SK-N-SH (cell line): Measurements from ENCODE around the gene CTLA4.

Experiments
- CHD2 ChIP-seq: fragments of 150-350 bp; IDR thresholded peaks from 2 replicates; pipeline ENCODE4 v1.6.1; 2018; ENCODE audit warnings: low read length; ENCODE audit not compliant: partially characterized antibody
- EP300 ChIP-seq, 2 experiments: IDR thresholded peaks; 2 replicates each; pipeline versions ENCODE4 v1.4.0 to v1.6.1; 2012; ENCODE audit warnings: borderline replicate concordance in 1 of 2, low read depth in 1 of 2, low read length in 1 of 2
- EZH2phosphoT487 ChIP-seq: fragments of 200-600 bp; sonication (generic); IDR thresholded peaks from 2 replicates; pipeline ENCODE4 v1.6.1; 2017; ENCODE audit warnings: low read depth, mixed run types, mild to moderate bottlenecking, antibody characterized with exemption, moderate library complexity, borderline replicate concordance
- FOXJ3 ChIP-seq: sonication (generic); formaldehyde crosslinking; IDR thresholded peaks from 2 replicates; pipeline ENCODE4 v1.5.1; 2020; ENCODE audit warnings: mild to moderate bottlenecking, missing genetic modification reagents
- POLR2AphosphoS5 ChIP-seq: IDR thresholded peaks from 2 replicates; pipeline ENCODE4 v1.6.1; 2012; ENCODE audit warnings: low read depth, low read length
- RAD21 ChIP-seq: IDR thresholded peaks from 2 replicates; pipeline ENCODE4 v1.6.1; 2012; ENCODE audit warnings: mild to moderate bottlenecking, low read length
- RCOR1 ChIP-seq: fragments of 150-350 bp; IDR thresholded peaks from 2 replicates; pipeline ENCODE4 v1.6.1; 2017; ENCODE audit warnings: antibody characterized with exemption, low read length
- RFX5 ChIP-seq: IDR thresholded peaks from 2 replicates; pipeline ENCODE4 v1.6.1; 2012; ENCODE audit warnings: mild to moderate bottlenecking, improper control_type of control experiment, low read length
- SMC3 ChIP-seq: IDR thresholded peaks from 2 replicates; pipeline ENCODE4 v1.6.1; 2012; ENCODE audit warnings: low read depth, low read length, improper control_type of control experiment
- TAF1 ChIP-seq: IDR thresholded peaks from 2 replicates; pipeline ENCODE4 v1.6.1; 2012; ENCODE audit warnings: low read depth, mild to moderate bottlenecking, low read length, moderate library complexity, borderline replicate concordance
- TF ChIP-seq, protein P1 (sequence below): fragments of 200-600 bp; sonication (generic); IDR thresholded peaks from 2 replicates; pipeline ENCODE4 v1.6.1; 2017; ENCODE audit warnings: antibody characterized with exemption, mild to moderate bottlenecking, moderate library complexity
- TF ChIP-seq, protein P2 (sequence below): IDR thresholded peaks from 2 replicates; pipeline ENCODE4 v1.4.0; 2012; ENCODE audit warnings: low read depth, borderline replicate concordance
- TF ChIP-seq, protein P3 (sequence below): IDR thresholded peaks from 2 replicates; pipeline ENCODE4 v1.4.0; 2012; ENCODE audit warnings: low read depth
- TF ChIP-seq, protein P4 (sequence below): IDR thresholded peaks from 2 replicates; pipeline ENCODE4 v1.6.1; 2012; ENCODE audit warnings: mild to moderate bottlenecking, low read depth, low read length, moderate library complexity

DNA sequence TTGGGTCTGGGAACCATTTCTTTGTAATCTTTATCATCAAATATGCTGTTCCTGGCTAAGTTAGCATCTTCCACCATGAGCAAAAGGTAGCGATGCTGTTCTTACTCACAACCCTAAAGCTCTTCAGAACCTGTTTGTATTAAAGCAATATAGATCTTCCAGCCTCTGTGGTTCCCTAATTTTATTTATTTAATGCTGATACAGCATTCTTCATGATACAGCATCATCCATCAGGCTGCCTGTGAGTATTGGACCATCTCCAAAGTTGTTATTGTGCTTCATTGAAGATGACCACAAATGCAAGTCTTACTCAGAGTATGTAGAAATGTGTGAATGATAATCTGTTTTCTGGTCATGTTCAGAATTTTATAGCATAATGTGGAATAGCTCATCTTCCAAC is 40.9 kb upstream of the CTLA4 start:
- TF ChIP-seq POLR2AphosphoS5 (no peak), RAD21 (no peak), TAF1 (no peak), EP300 (IDR thresholded peaks at IDR 0.05; ENCODE audit: borderline replicate concordance in 1 of 2, low read depth in 1 of 2, low read length in 1 of 2) (no peak), CHD2 (no peak), RFX5 (no peak), EZH2phosphoT487 (no peak), SMC3 (no peak), RCOR1 (no peak), FOXJ3 (CRISPR knock-in tag) (no peak)
- TF ChIP-seq, protein P1, sequence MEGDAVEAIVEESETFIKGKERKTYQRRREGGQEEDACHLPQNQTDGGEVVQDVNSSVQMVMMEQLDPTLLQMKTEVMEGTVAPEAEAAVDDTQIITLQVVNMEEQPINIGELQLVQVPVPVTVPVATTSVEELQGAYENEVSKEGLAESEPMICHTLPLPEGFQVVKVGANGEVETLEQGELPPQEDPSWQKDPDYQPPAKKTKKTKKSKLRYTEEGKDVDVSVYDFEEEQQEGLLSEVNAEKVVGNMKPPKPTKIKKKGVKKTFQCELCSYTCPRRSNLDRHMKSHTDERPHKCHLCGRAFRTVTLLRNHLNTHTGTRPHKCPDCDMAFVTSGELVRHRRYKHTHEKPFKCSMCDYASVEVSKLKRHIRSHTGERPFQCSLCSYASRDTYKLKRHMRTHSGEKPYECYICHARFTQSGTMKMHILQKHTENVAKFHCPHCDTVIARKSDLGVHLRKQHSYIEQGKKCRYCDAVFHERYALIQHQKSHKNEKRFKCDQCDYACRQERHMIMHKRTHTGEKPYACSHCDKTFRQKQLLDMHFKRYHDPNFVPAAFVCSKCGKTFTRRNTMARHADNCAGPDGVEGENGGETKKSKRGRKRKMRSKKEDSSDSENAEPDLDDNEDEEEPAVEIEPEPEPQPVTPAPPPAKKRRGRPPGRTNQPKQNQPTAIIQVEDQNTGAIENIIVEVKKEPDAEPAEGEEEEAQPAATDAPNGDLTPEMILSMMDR, result no peak
- TF ChIP-seq, protein P2, sequence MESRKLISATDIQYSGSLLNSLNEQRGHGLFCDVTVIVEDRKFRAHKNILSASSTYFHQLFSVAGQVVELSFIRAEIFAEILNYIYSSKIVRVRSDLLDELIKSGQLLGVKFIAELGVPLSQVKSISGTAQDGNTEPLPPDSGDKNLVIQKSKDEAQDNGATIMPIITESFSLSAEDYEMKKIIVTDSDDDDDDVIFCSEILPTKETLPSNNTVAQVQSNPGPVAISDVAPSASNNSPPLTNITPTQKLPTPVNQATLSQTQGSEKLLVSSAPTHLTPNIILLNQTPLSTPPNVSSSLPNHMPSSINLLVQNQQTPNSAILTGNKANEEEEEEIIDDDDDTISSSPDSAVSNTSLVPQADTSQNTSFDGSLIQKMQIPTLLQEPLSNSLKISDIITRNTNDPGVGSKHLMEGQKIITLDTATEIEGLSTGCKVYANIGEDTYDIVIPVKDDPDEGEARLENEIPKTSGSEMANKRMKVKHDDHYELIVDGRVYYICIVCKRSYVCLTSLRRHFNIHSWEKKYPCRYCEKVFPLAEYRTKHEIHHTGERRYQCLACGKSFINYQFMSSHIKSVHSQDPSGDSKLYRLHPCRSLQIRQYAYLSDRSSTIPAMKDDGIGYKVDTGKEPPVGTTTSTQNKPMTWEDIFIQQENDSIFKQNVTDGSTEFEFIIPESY, result no peak
- TF ChIP-seq, protein P3, sequence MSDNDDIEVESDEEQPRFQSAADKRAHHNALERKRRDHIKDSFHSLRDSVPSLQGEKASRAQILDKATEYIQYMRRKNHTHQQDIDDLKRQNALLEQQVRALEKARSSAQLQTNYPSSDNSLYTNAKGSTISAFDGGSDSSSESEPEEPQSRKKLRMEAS, result no peak
- TF ChIP-seq, protein P4, sequence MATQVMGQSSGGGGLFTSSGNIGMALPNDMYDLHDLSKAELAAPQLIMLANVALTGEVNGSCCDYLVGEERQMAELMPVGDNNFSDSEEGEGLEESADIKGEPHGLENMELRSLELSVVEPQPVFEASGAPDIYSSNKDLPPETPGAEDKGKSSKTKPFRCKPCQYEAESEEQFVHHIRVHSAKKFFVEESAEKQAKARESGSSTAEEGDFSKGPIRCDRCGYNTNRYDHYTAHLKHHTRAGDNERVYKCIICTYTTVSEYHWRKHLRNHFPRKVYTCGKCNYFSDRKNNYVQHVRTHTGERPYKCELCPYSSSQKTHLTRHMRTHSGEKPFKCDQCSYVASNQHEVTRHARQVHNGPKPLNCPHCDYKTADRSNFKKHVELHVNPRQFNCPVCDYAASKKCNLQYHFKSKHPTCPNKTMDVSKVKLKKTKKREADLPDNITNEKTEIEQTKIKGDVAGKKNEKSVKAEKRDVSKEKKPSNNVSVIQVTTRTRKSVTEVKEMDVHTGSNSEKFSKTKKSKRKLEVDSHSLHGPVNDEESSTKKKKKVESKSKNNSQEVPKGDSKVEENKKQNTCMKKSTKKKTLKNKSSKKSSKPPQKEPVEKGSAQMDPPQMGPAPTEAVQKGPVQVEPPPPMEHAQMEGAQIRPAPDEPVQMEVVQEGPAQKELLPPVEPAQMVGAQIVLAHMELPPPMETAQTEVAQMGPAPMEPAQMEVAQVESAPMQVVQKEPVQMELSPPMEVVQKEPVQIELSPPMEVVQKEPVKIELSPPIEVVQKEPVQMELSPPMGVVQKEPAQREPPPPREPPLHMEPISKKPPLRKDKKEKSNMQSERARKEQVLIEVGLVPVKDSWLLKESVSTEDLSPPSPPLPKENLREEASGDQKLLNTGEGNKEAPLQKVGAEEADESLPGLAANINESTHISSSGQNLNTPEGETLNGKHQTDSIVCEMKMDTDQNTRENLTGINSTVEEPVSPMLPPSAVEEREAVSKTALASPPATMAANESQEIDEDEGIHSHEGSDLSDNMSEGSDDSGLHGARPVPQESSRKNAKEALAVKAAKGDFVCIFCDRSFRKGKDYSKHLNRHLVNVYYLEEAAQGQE, result no peak
